ENCODE results near the gene RACK1. TPM values are rescaled to one million over a fixed set of nuclear protein-coding genes. Genes with fewer than 3 reads are reported as not detected.

The RACK1 gene
- total RNA-seq, 2 experiments from 2014 or later, result 2,724 to 3,901 TPM

Small RNAs within 50 kb of the gene (microRNA-seq; reads per million reads assigned to microRNA genes)
- not detected for gene MIR4638 (ENCODE audit: borderline replicate concordance)

Other genes with a start within 250 kb of the RACK1 start
- under 1 TPM in 1 of 2 experiments, not detected in 1; 0.21 TPM for gene BTNL9, start 203.6 kb downstream of the RACK1 start, total RNA-seq
- gene OR2V1, start 112.7 kb downstream of the RACK1 start, total RNA-seq, result not detected
- gene OR2V2, start 96.3 kb downstream of the RACK1 start, total RNA-seq, result not detected
- 1 to 10 TPM; 1.4 to 1.6 TPM for gene TRIM7, start 38.7 kb downstream of the RACK1 start, total RNA-seq
- gene TRIM41, start 20.6 kb downstream of the RACK1 start, total RNA-seq, result 10 to 100 TPM; 27.0 to 30.7 TPM
- gene TRIM52, start 17.2 kb upstream of the RACK1 start, total RNA-seq, result 10 to 100 TPM; 10.4 to 13.1 TPM
- gene OR4F3, start 123.4 kb upstream of the RACK1 start, total RNA-seq, result not detected

All from activated CD4-positive, alpha-beta T cell treated with anti-CD3 and anti-CD28 coated beads for 36 hours (primary cell).